Measurements from ENCODE around the gene XXYLT1.
"Not testable (repeated sequence)": the region's sequence is repeated elsewhere in the genome, so short reads cannot be mapped to it uniquely, and the experiment has no call there.

Gene XXYLT1

DNA sequence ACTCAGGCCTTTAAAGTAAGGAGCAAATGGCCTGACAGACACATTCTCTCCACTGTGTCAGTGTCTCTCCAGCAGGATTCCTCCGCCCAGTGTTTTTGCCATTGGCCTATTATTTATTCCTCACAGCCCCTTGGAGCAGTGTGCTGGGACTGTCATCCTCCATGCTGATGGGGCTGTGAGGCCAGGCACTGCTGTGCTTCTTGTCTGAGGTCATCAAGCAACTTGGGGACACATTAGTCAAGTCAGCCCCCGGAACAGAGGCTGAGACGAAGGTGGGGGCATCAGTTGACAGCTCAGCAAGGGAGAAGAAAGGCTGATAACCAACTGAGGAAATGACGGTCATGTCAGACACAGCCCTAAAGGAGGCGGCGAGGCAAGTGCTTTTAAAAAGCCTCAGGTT is 67.4 kb downstream of the XXYLT1 start:
- no peak for DNase-seq

DNA sequence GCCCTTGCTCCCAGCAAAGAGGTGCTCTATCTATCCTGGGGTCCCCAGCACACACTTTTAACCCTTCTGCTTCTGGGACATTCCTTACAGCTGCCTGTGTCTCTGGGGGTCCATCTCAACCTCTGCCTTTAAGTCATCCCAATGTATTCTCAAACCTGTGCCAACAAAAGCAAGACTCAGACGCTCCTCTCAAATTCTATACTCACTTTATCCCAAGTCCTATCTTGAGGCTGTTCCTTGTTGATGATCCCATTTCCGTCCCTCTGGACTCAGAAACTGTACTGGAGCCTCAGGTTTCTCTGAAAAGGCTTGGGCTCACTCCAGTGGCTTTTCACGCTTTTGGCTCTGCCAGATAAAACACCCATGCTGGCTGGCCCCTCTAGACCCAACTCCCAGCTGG is 69.7 kb downstream of the XXYLT1 start:
- no peak for DNase-seq

- no peak for DNase-seq
Measured at GRCh38 chr3:195200010-195200822, 70.7 kb downstream of the XXYLT1 start.

DNA sequence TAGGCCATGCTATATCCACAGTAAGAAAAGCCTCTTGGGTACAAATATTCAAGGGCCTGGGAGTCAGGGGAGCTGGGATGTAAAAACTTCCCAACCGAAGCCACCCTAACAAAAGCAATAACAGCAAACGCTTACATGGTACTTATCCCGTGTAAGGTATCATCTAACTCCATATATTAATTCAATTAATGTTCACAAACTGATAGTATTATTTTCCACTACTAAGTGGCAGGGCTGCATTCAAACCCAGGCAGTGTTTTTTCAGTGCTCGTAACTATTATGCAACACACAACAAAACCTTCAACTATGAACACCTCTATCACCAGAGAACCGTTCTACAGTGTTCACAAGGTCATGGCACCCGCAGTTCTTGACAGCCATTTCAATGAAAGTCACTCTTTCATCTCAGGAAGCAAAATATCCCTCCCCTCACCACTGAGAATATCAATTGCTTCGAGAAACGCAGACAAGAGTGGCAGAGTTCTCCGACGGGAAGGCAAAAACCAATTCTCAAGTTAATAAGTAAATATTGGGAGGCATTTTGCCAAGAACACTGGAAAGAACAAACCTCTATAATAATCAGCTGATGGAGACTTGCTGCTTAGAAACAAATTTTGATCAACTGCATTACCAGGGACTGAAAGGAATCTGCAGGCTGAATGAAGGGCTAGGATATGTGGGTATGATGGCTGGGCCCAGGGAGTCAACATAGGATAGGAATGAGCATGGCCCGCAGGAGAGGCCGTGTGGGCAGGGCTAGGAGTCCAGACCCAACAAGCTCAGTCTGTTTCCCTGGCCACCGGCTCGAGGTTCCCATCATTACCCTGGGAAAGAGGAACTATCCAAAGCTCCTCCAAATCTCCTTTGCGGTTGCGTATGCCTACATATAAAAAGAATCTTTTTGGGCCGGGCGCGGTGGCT is 72.3 kb downstream of the XXYLT1 start:
- DNase-seq = no peak

DNA sequence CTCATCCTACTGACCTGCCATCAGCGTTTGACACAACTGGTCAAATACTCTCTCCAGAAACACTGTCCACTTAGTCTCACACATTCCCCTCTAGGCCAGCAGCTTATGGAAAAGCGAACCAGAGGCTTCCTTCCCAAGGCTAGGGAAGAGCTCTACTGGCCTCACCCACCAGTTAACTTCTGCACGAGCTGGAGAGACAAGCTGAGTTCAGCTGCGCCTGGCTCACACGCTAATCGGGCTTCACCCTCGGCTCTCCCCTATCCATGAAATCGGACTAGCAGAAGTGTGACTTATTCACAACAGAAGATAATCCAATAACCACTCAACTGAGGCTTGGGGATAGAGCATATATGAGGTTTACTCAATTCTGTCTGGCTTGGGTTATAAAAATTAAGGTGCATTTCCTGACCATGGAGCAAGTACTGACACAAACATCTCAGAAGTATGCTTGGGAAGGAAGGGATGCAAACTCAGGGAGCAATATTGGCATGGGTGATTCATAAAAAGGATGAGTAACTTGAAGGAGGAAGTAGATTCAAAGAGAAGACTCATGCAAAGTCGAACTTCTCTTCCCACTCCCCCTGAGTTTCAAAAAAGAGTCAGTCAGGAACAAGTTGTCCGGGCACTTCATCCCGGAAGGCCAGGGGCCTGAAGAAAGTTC is 73.1 kb downstream of the XXYLT1 start:
- no peak for DNase-seq

DNA sequence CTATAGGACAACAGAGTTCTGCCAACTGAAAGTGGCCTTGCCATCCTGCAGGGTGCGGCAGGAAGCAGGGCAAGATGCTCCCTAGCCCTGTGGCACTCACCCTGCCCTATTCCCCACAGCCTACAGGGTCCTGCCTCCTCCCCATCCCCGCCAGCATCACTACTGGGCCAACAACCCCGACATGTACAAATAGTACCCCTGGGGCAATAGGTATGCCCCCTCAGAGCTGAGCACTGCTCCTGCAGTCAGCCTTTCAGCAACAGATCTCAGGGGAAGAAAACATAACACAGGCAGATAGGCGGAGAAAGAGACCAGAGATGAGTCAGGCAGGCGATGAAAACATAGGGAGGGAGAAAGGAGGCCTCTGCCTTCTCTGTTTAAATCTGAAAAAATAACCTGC is 74.7 kb downstream of the XXYLT1 start:
- DNase-seq = no peak

DNA sequence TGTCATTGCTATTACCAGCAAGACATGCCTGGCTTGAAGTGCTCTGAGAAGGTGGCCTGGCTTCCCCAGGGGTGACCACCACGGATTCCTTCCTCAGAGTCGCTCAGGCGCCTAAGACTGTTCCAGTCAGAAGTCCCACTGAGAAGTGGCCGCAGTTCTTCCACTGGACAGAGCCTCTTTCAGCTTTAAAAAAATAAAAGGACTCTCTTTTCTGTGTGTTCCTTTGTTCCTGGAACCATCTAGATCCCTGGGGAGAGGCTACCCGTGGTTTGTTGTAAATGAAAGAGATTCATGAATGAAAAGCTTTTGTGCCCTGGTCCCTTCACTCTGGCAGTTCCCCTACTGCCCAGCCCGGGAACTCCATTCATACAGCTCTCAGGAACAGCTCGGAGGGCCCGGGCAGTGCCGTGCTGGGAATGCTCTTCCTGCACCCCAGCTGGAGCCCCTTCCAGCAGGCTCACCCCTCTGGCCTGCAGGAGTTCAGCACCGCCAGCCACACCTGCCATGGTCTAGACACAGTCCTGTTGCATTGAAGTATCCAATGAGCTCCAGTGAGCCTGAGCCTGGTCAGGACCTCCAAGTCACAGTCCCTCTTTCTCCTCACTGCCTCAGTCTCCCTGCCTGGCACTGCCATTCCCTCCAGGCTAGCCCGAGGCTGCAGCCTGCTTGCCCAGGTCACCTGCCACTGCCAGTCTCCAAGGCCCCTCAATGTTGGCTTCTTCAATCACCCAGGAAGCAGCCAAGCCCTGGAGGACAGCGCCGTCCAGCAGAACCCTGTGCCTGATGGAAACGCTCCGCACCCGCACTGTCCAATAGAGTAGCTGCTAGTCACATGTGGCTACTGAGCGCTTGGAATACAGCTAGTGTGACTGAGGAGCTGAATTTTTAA is 75.4 kb downstream of the XXYLT1 start:
- DNase-seq = peak; percentile 91

- DNase-seq = peak; percentile 46
Measured at GRCh38 chr3:195194559-195195206, 76.3 kb downstream of the XXYLT1 start.

DNA sequence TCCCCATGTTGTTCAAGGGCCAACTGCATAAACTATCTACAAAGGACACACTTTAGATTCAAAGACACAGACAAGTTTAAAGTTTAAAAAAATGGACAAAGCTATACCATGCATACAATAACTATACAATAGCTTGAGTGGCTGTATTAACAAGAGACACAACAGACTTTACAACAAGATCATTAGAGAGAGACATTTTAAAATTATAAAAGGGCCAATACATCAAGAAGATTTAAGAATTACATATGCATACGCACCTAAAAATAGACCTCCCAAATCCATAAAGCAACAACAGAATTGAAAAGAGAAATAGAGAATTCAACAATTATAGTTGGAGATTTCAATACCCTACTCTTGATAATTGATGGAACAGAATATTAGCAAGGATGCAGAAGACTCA is 79.4 kb downstream of the XXYLT1 start:
- no peak for DNase-seq

DNA sequence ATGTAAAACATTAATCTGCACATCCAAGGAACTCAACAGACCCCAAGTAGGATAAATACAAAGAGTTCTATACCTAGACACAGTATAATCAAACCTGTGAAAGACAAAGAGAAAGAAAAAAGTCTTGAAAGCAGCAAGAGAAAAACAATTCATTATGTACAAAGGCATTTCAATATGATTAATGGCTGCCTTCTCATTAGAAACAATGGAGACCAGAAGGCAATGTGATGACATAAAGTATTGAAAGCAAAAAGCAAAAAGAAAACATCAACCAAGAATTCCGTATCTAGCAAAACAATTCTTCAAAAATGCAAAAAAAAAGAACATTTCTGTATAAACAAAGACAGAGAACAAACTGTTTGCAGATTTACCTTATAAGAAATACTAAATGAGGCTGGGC is 81.1 kb downstream of the XXYLT1 start:
- DNase-seq = no peak

- DNase-seq = no peak
Measured at GRCh38 chr3:195188426-195188927, 82.5 kb downstream of the XXYLT1 start.

DNA sequence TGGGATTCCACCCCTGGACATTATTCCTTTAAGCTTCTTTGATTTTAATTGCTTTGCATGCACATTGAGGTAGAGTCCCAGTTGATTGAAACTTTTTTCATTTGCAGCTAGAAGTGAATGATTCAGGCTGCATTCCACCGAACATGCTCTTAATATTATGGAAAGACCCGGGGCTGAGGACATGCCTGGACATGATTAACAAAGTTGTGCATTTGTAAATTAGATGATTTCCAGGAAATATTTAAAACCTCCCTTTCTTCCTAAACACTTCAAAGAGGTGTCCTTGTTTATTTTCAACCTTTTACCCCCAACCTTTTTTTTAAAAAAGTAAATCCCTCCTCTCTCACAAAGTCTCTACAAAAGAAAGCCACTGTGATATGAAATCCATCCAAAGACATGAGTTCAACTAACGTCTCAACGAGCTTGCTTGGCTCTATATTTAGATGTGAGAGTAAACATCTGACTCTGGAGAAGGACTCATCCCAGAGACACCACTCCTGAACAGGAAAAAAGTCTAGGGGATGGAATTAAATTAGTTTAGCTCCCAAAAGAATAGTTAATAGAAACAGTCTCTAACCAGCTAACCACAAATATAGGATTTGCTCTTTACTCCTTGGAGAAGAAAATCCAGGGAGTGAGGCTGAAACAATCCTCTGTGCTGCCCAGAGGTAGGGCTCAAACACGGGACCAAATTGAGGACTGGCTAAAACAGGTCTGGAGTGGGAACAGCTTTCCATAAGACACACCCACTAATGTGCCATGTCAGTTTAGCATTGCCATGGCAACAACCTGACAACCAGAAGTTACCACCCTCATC is 83.1 kb downstream of the XXYLT1 start:
- DNase-seq = no peak

- DNase-seq = not testable (repeated sequence)
Measured at GRCh38 chr3:195186710-195187047, 84.3 kb downstream of the XXYLT1 start.

DNA sequence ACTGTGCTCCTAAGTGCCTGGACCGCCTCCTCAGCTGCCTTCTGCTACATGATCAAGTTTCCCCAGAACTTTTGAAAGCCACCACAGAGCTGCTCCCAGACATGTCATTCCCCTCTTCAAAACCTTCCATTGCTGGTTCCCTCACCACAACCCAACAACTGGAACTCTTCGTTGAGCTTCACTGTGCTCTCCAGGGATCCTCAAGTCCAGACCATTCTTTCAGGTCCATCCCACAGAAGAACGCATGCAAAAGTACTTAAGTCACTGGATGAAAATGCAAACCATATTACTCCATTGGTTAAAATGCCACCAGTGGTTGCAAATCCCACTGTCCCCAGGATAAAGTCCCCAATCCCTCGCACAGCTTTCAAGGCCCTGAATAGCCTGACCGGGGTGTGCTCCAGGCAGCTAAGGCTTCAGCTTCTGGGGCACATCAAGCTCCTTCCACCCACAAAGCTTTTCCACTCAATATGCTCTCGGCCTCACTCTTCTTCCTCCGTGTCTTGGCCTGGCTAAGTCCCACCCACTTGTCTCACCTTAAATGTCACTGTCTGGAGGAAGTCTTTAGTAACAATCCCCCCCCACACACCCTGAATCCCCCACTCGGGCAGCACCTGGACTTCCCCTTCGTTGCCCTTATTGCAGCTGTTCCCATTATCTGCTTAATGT is 84.8 kb downstream of the XXYLT1 start:
- DNase-seq = no peak

DNA sequence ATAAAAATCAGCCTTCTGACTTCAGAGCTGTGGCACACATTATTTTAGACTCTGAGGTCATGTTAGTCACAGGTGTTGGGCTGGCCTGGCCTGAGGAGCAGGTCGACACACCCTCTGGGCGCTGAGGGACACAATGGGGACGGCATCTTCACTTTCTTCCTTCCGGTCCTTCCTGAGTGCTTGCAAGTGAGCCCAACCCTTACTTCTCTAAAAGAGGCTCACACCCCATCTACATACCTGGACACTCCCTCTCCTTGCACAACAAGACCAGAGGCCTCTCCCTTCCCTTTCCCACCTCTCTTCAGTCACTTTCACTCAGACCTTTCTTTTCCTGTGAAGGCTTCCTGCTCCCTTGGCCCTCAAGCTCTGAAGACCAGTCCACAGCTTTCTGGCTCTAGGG is 85.4 kb downstream of the XXYLT1 start:
- no peak for DNase-seq

- no peak for DNase-seq
Measured at GRCh38 chr3:195184716-195185421, 86.1 kb downstream of the XXYLT1 start.

- DNase-seq = no peak
Measured at GRCh38 chr3:195183071-195183776, 87.7 kb downstream of the XXYLT1 start.

GRCh38 chr3:195182470-195182795 is 88.5 kb downstream of the XXYLT1 start:
- DNase-seq = peak; percentile 68
